ENCODE measurements around the gene ATP6V0D1. TPM values are rescaled to one million over a fixed set of nuclear protein-coding genes. Genes with fewer than 3 reads are reported as not detected.

ATP6V0D1 gene
- total and polyA plus RNA-seq, 2 of the 4 experiments (the other 2 are of a cell fraction), result 112 to 124 TPM

GRCh38 chr16:67521095-67521804 lies 40.3 kb upstream of the ATP6V0D1 start:
- POLR2A ChIA-PET (ENCODE audit: unreplicated experiment), result interaction anchor here (0.6 kb wide), 2 partner anchors 128 to 414 kb away, joined by 3 to 13 read pairs; no protein-coding TSS in a partner anchor
- DNase-seq, result peak; percentile 94
- H2BK15ac ChIP-seq (ENCODE audit: low read depth, low read length), result no peak overlapping the region; the same call in 2 of the 3 replicates
- H2AFZ ChIP-seq (replicated peaks; ENCODE audit: low read length, poor library complexity), result peak overlapping the region; percentile 97
- dilution Hi-C loops (cut with HindIII; ENCODE audit: low sequenced_read_pairs, unreplicated experiment) (no loop called here), intact Hi-C loops (cut with micrococcal nuclease) (loop anchor here (1.0 to 10.0 kb wide), 4 partner anchors 123 to 407 kb away; partner anchors contain the start of genes RANBP10 and TSNAXIP1), in situ Hi-C loops (cut with MboI; ENCODE audit: low sequenced_read_pairs) (loop anchor here (10.0 kb wide), 1 partner anchor 144 kb away; the partner anchor contains the start of genes ACD, C16orf86, ENKD1 and PARD6A)
- H3K9me1 ChIP-seq (ENCODE audit: insufficient read depth, low read length), result peaks cover 4% of the 10 kb centered on the region; the same call in 1 of the 2 replicates
- H3K79me1 ChIP-seq (ENCODE audit: low read depth in 1 of 2, low read length in 2 of 2), result no peaks in the 10 kb centered on the region
- peak overlapping the region; percentile 84 for H3K4ac ChIP-seq (ENCODE audit: low read depth, low read length)
- H3K27ac ChIP-seq (ENCODE audit: insufficient read depth, low read length), result peak overlapping the region; percentile 76
- H3K9me3 ChIP-seq (ENCODE audit: control insufficient read depth, insufficient read depth, low read length), result no peaks in the 10 kb centered on the region
- H2BK20ac ChIP-seq (ENCODE audit: low read depth, low read length), result peak overlapping the region; percentile 28; the same call in 1 of the 2 replicates
- H3K4me2 ChIP-seq (ENCODE audit: low read depth, low read length), result peak overlapping the region; percentile 78
- H2AK9ac ChIP-seq (replicated peaks; ENCODE audit: low read depth, low read length, poor library complexity), result peak overlapping the region; percentile 98
- peak overlapping the region; percentile 54; the same call in 1 of the 2 replicates for H2BK120ac ChIP-seq (ENCODE audit: low read depth, low read length)
- H3K27me3 ChIP-seq (ENCODE audit: control insufficient read depth, insufficient read depth, low read length), result no peaks in the 10 kb centered on the region
- H4K91ac ChIP-seq (ENCODE audit: insufficient read depth, low read depth, low read length), result peak overlapping the region; percentile 86
- WGBS, 2 experiments (ENCODE audit: extremely low coverage in 2 of 2, insufficient read length in 1 of 2), result 0% methylated on average over 7 of the region's 25 CpGs; no CpG with 5 or more reads in 1 of the 2 experiments
- peak overlapping the region; percentile 72; the same call in 1 of the 2 replicates for H2AK5ac ChIP-seq (ENCODE audit: low read depth, low read length)
- H4K20me1 ChIP-seq (ENCODE audit: insufficient read depth, low read length), result peaks cover 3% of the 10 kb centered on the region; the same call in 1 of the 2 replicates
- CTCF ChIA-PET, result interaction anchor here (0.5 to 2.8 kb wide), 38 partner anchors 8 to 516 kb away, joined by 3 to 20 read pairs (median 4); partner anchors contain the start of genes ACD, ATP6V0D1, CARMIL2 and CTCF
- H3K23ac ChIP-seq (ENCODE audit: low read depth, low read length), result peak overlapping the region; percentile 68
- BruUV-seq (replicated peaks), result no TSS peak
- ATAC-seq (ENCODE audit: low read depth), result peak; percentile 95
- peak overlapping the region; percentile 38 to 94; a peak in 3 of 4 replicates for H4K8ac ChIP-seq (ENCODE audit: low read depth in 2 of 2, low read length in 2 of 2)
- H3K4me1 ChIP-seq (ENCODE audit: control insufficient read depth, insufficient read depth, low read length), result peaks cover 3% of the 10 kb centered on the region
- peak overlapping the region; percentile 56 for H4K5ac ChIP-seq (ENCODE audit: low read depth, low read length)
- H3K9ac ChIP-seq (ENCODE audit: low read depth, low read length), result peak overlapping the region; percentile 79
- H2BK5ac ChIP-seq (ENCODE audit: low read depth, low read length, poor library complexity, severe bottlenecking), result peak overlapping the region; percentile 77
- H3K18ac ChIP-seq (ENCODE audit: low read depth, low read length), result peak overlapping the region; percentile 12
- H3K36me3 ChIP-seq (ENCODE audit: control insufficient read depth, insufficient read depth, low read length), result no peaks in the 10 kb centered on the region
- H3K14ac ChIP-seq (replicated peaks; ENCODE audit: low read depth, low read length), result peak overlapping the region; percentile 73
- peak overlapping the region; percentile 45 for H3K4me3 ChIP-seq (ENCODE audit: insufficient read depth, low read depth, low read length)
- peak overlapping the region; percentile 73 for H3K56ac ChIP-seq (ENCODE audit: extremely low read depth, insufficient read depth, low read length)
- TF ChIP-seq MXI1 (IDR thresholded peaks at IDR 0.05; ENCODE audit: borderline replicate concordance, low read depth, low read length), result 0 out of 2 replicates have a peak, but pooled peaks have one; percentile 38
- peak; percentile 52 for TF ChIP-seq POLR2A (IDR thresholded peaks at IDR 0.05; ENCODE audit: low read depth, low read length)
- TF ChIP-seq USF2 (IDR thresholded peaks at IDR 0.05; ENCODE audit: low read depth, low read length), result no peak
- no peak for TF ChIP-seq NFE2L2 (IDR thresholded peaks at IDR 0.05; ENCODE audit: low read depth, low read length)
- peak; percentile 35; the same call in 1 of the 2 replicates for TF ChIP-seq CHD1 (IDR thresholded peaks at IDR 0.05; ENCODE audit: low read depth, low read length)
- TF ChIP-seq ELK1 (IDR thresholded peaks at IDR 0.05; ENCODE audit: borderline replicate concordance, low read depth, low read length), result no peak
- TF ChIP-seq MAZ (IDR thresholded peaks at IDR 0.05; ENCODE audit: borderline replicate concordance, low read depth, low read length), result peak; percentile 67
- peak; percentile 65 for TF ChIP-seq MAFK (IDR thresholded peaks at IDR 0.05; ENCODE audit: low read depth, low read length)
- TF ChIP-seq FOS (IDR thresholded peaks at IDR 0.05; ENCODE audit: low read depth, low read length), result no peak
- TF ChIP-seq RFX5 (IDR thresholded peaks at IDR 0.05; ENCODE audit: low read depth, low read length), result no peak
- no peak for TF ChIP-seq BHLHE40 (IDR thresholded peaks at IDR 0.05; ENCODE audit: low read depth, low read length)
- no peak for TF ChIP-seq CEBPB (IDR thresholded peaks at IDR 0.05; ENCODE audit: low read depth, low read length)
- TF ChIP-seq SMC3 (IDR thresholded peaks at IDR 0.05; ENCODE audit: low read depth, low read length), result peak; percentile 73
